ENCODE data around the gene RAB20.
A peak's percentile ranks its signal among the peaks of the same experiment; 100 is the strongest.
"Not testable (repeated sequence)": the region's sequence is repeated elsewhere in the genome, so short reads cannot be mapped to it uniquely, and the experiment has no call there.

RAB20 gene

GRCh38 chr13:110492679-110493593 is 68.6 kb downstream of the RAB20 start:
- DNase-seq (ENCODE audit: low read depth in 2 of 2) = no peak

GRCh38 chr13:110491869-110492678 is 69.4 kb downstream of the RAB20 start:
- no peak for DNase-seq (ENCODE audit: low read depth in 2 of 2)

- DNase-seq (ENCODE audit: low read depth in 2 of 2) = no peak
Measured at GRCh38 chr13:110490009-110490770, 71.3 kb downstream of the RAB20 start.

GRCh38 chr13:110486880-110487279 is 74.6 kb downstream of the RAB20 start:
- not testable (repeated sequence) for DNase-seq (ENCODE audit: low read depth in 2 of 2)

GRCh38 chr13:110486061-110486715 is 75.3 kb downstream of the RAB20 start:
- no peak for DNase-seq (ENCODE audit: low read depth in 2 of 2)

- peak in 1 of 2 experiments; percentile 16 for DNase-seq (ENCODE audit: low read depth in 2 of 2)
Measured at GRCh38 chr13:110485604-110486003, 75.9 kb downstream of the RAB20 start.

GRCh38 chr13:110484290-110485048 is 77.1 kb downstream of the RAB20 start:
- DNase-seq (ENCODE audit: low read depth in 2 of 2) = no peak

GRCh38 chr13:110483386-110483968 is 78.0 kb downstream of the RAB20 start:
- no peak for DNase-seq (ENCODE audit: low read depth in 2 of 2)

- DNase-seq (ENCODE audit: low read depth in 2 of 2) = no peak
Measured at GRCh38 chr13:110480161-110480560, 81.4 kb downstream of the RAB20 start.

- no peak for DNase-seq (ENCODE audit: low read depth in 2 of 2)
Measured at GRCh38 chr13:110479648-110480047, 81.9 kb downstream of the RAB20 start.

GRCh38 chr13:110479215-110479545 is 82.3 kb downstream of the RAB20 start:
- no peak for DNase-seq (ENCODE audit: low read depth in 2 of 2)

- DNase-seq (ENCODE audit: low read depth in 2 of 2) = no peak
Measured at GRCh38 chr13:110478405-110479214, 82.9 kb downstream of the RAB20 start.

- DNase-seq (ENCODE audit: low read depth in 2 of 2) = no peak
Measured at GRCh38 chr13:110477706-110478245, 83.7 kb downstream of the RAB20 start.

GRCh38 chr13:110476220-110476617 is 85.3 kb downstream of the RAB20 start:
- DNase-seq (ENCODE audit: low read depth in 2 of 2) = no peak

- no peak for DNase-seq (ENCODE audit: low read depth in 2 of 2)
Measured at GRCh38 chr13:110475550-110476219, 85.8 kb downstream of the RAB20 start.

GRCh38 chr13:110475117-110475516 is 86.4 kb downstream of the RAB20 start:
- no peak for DNase-seq (ENCODE audit: low read depth in 2 of 2)

- DNase-seq (ENCODE audit: low read depth in 2 of 2) = no peak
Measured at GRCh38 chr13:110474713-110475112, 86.8 kb downstream of the RAB20 start.

Measured in fibroblast of skin of left biceps (primary cell).